HEK293 (cell line): ENCODE measurements around the gene TRMT10A.

ENCODE experiments used
- CTCF ChIA-PET: fragments of 350-600 bp; formaldehyde crosslinking; extraction: SDS; loops from one replicate; lab custom pipeline; 2021; ENCODE audit warnings: antibody characterized with exemption; lab: Yijun Ruan, JAX
- POLR2A ChIA-PET: fragments of 300-600 bp; formaldehyde crosslinking; extraction: SDS; loops from one replicate; lab custom pipeline; 2020; ENCODE audit warnings: antibody characterized with exemption, inconsistent platforms; lab: Yijun Ruan, JAX
- H3K27ac ChIP-seq: fragments of 200-500 bp; sonication (Bioruptor generic); 2 replicates; pipeline ENCODE4 v1.5.1; 2014; ENCODE audit warnings: low read depth, low read length, control low read depth, inconsistent platforms; ENCODE audit errors: extremely low read depth
- H3K36me3 ChIP-seq, 2 experiments: fragments of 200-500 bp in 1 of 2; sonication (Bioruptor generic) in 1 of 2; 1 replicate in 1 of 2; 2 replicates in 1 of 2; pipeline ENCODE4 v1.5.1; 2014 to 2017; ENCODE audit warnings: inconsistent platforms in 2 of 2, low read length in 2 of 2; ENCODE audit not compliant: control insufficient read depth in 2 of 2, insufficient read depth in 1 of 2
- H3K4me1 ChIP-seq: fragments of 200-500 bp; sonication (Bioruptor generic); 2 replicates; pipeline ENCODE4 v1.5.1; 2014; ENCODE audit warnings: mild to moderate bottlenecking, low read length, inconsistent platforms; ENCODE audit not compliant: control insufficient read depth, insufficient read depth
- H3K4me3 ChIP-seq: 2 replicates; pipeline ENCODE4 v1.5.1; 2011; ENCODE audit warnings: low read depth, mild to moderate bottlenecking, control low read depth, low read length, moderate library complexity
- H3K9me3 ChIP-seq: fragments of 200-500 bp; sonication (Bioruptor generic); 2 replicates; pipeline ENCODE4 v1.5.1; 2014; ENCODE audit warnings: low read depth, low read length, inconsistent platforms; ENCODE audit not compliant: control insufficient read depth, insufficient read depth
- GLIS1 ChIP-seq: fragments of 450-650 bp; formaldehyde crosslinking; IDR thresholded peaks from 2 replicates; pipeline ENCODE4 v1.5.1; 2016; ENCODE audit warnings: missing biosample characterization, missing genetic modification characterization
- KLF1 ChIP-seq: fragments of 450-650 bp; formaldehyde crosslinking; IDR thresholded peaks from 2 replicates; pipeline ENCODE4 v1.5.1; 2016; ENCODE audit warnings: missing biosample characterization, missing genetic modification characterization
- KLF7 ChIP-seq: fragments of 450-650 bp; formaldehyde crosslinking; IDR thresholded peaks from 2 replicates; pipeline ENCODE4 v1.5.1; 2016; ENCODE audit warnings: missing biosample characterization, missing genetic modification characterization, borderline replicate concordance
- TRIM28 ChIP-seq: IDR thresholded peaks from 2 replicates; pipeline ENCODE4 v1.6.1; 2011; ENCODE audit warnings: low read length, control low read depth, borderline replicate concordance
- YY1 ChIP-seq: fragments of 450-650 bp; formaldehyde crosslinking; IDR thresholded peaks from 2 replicates; pipeline ENCODE4 v1.5.1; 2018; ENCODE audit warnings: missing biosample characterization, missing genetic modification characterization
- ZFHX2 ChIP-seq: fragments of 450-650 bp; formaldehyde crosslinking; conservative IDR thresholded peaks from 2 replicates; pipeline ENCODE4 v1.5.1; 2016; ENCODE audit warnings: missing biosample characterization, missing genetic modification characterization
- ZFP41 ChIP-seq: fragments of 450-650 bp; formaldehyde crosslinking; IDR thresholded peaks from 2 replicates; pipeline ENCODE4 v1.5.1; 2016; ENCODE audit warnings: missing biosample characterization, missing genetic modification characterization, borderline replicate concordance
- ZNF10 ChIP-seq: fragments of 450-650 bp; formaldehyde crosslinking; IDR thresholded peaks from 2 replicates; pipeline ENCODE4 v1.5.1; 2017; ENCODE audit warnings: missing biosample characterization, missing genetic modification characterization
- ZNF174 ChIP-seq: fragments of 450-650 bp; formaldehyde crosslinking; IDR thresholded peaks from 2 replicates; pipeline ENCODE4 v1.5.0; 2017; ENCODE audit warnings: missing biosample characterization, mild to moderate bottlenecking, missing genetic modification characterization
- ZNF311 ChIP-seq: fragments of 450-650 bp; formaldehyde crosslinking; IDR thresholded peaks from 2 replicates; pipeline ENCODE4 v1.5.1; 2017; ENCODE audit warnings: missing biosample characterization, missing genetic modification characterization, borderline replicate concordance
- ZNF366 ChIP-seq: fragments of 450-650 bp; formaldehyde crosslinking; conservative IDR thresholded peaks from 2 replicates; pipeline ENCODE4 v1.5.1; 2016; ENCODE audit warnings: missing biosample characterization, missing genetic modification characterization
- ZNF510 ChIP-seq: fragments of 450-650 bp; formaldehyde crosslinking; IDR thresholded peaks from 2 replicates; pipeline ENCODE4 v1.5.1; 2018; ENCODE audit warnings: mild to moderate bottlenecking, missing genetic modification characterization, missing biosample characterization; ENCODE audit not compliant: insufficient replicate concordance
- ZNF529 ChIP-seq: fragments of 450-650 bp; formaldehyde crosslinking; IDR thresholded peaks from 2 replicates; pipeline ENCODE4 v1.5.1; 2017; ENCODE audit warnings: missing genetic modification characterization, missing biosample characterization; ENCODE audit not compliant: insufficient replicate concordance
- ZNF596 ChIP-seq: fragments of 450-650 bp; IDR thresholded peaks from 2 replicates; pipeline ENCODE4 v1.5.0; 2018; ENCODE audit warnings: missing biosample characterization, mild to moderate bottlenecking, missing genetic modification characterization, moderate library complexity
- ZSCAN4 ChIP-seq: fragments of 450-650 bp; formaldehyde crosslinking; IDR thresholded peaks from 2 replicates; pipeline ENCODE4 v1.5.1; 2017; ENCODE audit warnings: missing biosample characterization, missing genetic modification characterization
- TF ChIP-seq, protein P1 (sequence below): fragments of 450-650 bp; formaldehyde crosslinking; IDR thresholded peaks from 2 replicates; pipeline ENCODE4 v1.5.1; 2016; ENCODE audit warnings: missing biosample characterization, missing genetic modification characterization, low read depth
- TF ChIP-seq, protein P2 (sequence below): fragments of 450-650 bp; formaldehyde crosslinking; IDR thresholded peaks from 2 replicates; pipeline ENCODE4 v1.5.1; 2017; ENCODE audit warnings: missing biosample characterization, mild to moderate bottlenecking, missing genetic modification characterization, moderate library complexity
- TF ChIP-seq, protein P3 (sequence below): fragments of 450-650 bp; formaldehyde crosslinking; IDR thresholded peaks from 2 replicates; pipeline ENCODE4 v1.5.1; 2016; ENCODE audit warnings: missing biosample characterization, missing genetic modification characterization
- TF ChIP-seq, protein P4 (sequence below): fragments of 450-650 bp; formaldehyde crosslinking; IDR thresholded peaks from 2 replicates; pipeline ENCODE4 v1.5.1; 2016; ENCODE audit warnings: missing biosample characterization, missing genetic modification characterization, borderline replicate concordance
- TF ChIP-seq, protein P5 (sequence below): fragments of 450-650 bp; formaldehyde crosslinking; IDR thresholded peaks from 2 replicates; pipeline ENCODE4 v1.5.1; 2016; ENCODE audit warnings: missing biosample characterization, missing genetic modification characterization
- TF ChIP-seq, protein P6 (sequence below): fragments of 450-650 bp; formaldehyde crosslinking; IDR thresholded peaks from 2 replicates; pipeline ENCODE4 v1.5.1; 2016; ENCODE audit warnings: missing biosample characterization, missing genetic modification characterization

The TRMT10A gene

DNA sequence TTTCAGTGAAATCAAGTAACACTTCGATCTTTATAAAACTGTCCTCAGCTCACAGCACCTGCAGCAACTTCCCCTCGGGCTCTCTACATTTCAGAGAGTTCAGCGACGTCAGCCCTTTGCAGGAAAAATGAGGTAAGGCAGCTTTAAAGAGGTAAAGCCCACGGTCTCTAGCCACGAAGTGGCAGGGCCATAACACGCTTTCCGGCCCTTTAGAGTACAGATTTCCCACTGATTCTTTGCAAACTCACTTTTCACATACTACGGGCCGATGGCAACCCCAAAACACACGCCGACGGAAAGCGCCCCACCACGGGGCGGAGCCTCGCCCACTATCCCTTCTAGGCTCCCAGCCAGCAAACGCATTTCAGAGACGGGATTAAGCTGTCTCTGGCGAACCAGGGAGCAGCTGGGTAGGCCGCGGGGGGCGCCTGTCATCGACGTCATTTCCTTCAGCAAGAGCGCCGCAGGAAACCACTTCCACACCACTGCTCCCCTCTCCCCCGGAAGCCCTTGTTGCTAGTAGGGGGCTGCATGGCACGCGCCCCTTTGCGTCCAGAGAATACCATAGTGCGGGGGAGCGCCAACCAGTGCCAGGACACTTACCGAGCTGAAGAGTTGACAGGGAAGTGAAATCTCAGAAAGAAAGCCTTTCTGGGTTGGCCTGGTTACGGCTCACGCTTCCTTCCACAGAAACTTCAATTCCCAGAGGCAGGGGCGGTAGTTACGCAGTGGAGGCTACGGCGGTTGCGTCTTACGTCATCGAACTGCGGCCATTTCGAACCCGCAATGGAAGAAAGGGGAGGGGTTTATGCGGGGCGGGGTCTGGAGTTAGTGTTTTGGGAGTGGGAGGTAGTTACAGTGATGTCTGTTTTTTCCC, at the start of gene TRMT10A (continued):
- TF ChIP-seq ZFP41 (tag by site-specific recombination) (no peak), TRIM28 (peak; percentile 62; the same call in 1 of the 2 replicates), KLF1 (peak; percentile 25; the same call in 1 of the 2 replicates), YY1 (tag by site-specific recombination) (peak; percentile 17; the same call in 1 of the 2 replicates), ZNF510 (tag by site-specific recombination) (no peak)
- TF ChIP-seq, protein P1, sequence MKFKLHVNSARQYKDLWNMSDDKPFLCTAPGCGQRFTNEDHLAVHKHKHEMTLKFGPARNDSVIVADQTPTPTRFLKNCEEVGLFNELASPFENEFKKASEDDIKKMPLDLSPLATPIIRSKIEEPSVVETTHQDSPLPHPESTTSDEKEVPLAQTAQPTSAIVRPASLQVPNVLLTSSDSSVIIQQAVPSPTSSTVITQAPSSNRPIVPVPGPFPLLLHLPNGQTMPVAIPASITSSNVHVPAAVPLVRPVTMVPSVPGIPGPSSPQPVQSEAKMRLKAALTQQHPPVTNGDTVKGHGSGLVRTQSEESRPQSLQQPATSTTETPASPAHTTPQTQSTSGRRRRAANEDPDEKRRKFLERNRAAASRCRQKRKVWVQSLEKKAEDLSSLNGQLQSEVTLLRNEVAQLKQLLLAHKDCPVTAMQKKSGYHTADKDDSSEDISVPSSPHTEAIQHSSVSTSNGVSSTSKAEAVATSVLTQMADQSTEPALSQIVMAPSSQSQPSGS (tag by site-specific recombination): peak; percentile 96
- TF ChIP-seq, protein P2, sequence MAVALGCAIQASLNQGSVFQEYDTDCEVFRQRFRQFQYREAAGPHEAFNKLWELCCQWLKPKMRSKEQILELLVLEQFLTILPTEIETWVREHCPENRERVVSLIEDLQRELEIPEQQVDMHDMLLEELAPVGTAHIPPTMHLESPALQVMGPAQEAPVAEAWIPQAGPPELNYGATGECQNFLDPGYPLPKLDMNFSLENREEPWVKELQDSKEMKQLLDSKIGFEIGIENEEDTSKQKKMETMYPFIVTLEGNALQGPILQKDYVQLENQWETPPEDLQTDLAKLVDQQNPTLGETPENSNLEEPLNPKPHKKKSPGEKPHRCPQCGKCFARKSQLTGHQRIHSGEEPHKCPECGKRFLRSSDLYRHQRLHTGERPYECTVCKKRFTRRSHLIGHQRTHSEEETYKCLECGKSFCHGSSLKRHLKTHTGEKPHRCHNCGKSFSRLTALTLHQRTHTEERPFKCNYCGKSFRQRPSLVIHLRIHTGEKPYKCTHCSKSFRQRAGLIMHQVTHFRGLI (tag by site-specific recombination): peak; percentile 67
- TF ChIP-seq, protein P3, sequence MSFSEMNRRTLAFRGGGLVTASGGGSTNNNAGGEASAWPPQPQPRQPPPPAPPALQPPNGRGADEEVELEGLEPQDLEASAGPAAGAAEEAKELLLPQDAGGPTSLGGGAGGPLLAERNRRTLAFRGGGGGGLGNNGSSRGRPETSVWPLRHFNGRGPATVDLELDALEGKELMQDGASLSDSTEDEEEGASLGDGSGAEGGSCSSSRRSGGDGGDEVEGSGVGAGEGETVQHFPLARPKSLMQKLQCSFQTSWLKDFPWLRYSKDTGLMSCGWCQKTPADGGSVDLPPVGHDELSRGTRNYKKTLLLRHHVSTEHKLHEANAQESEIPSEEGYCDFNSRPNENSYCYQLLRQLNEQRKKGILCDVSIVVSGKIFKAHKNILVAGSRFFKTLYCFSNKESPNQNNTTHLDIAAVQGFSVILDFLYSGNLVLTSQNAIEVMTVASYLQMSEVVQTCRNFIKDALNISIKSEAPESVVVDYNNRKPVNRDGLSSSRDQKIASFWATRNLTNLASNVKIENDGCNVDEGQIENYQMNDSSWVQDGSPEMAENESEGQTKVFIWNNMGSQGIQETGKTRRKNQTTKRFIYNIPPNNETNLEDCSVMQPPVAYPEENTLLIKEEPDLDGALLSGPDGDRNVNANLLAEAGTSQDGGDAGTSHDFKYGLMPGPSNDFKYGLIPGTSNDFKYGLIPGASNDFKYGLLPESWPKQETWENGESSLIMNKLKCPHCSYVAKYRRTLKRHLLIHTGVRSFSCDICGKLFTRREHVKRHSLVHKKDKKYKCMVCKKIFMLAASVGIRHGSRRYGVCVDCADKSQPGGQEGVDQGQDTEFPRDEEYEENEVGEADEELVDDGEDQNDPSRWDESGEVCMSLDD (tag by site-specific recombination): peak; percentile 87
- TF ChIP-seq, protein P4, sequence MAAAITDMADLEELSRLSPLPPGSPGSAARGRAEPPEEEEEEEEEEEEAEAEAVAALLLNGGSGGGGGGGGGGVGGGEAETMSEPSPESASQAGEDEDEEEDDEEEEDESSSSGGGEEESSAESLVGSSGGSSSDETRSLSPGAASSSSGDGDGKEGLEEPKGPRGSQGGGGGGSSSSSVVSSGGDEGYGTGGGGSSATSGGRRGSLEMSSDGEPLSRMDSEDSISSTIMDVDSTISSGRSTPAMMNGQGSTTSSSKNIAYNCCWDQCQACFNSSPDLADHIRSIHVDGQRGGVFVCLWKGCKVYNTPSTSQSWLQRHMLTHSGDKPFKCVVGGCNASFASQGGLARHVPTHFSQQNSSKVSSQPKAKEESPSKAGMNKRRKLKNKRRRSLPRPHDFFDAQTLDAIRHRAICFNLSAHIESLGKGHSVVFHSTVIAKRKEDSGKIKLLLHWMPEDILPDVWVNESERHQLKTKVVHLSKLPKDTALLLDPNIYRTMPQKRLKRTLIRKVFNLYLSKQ (tag by site-specific recombination): no peak

GRCh38 chr4:99612704-99613103, 48.9 kb upstream of the TRMT10A start:
- POLR2A ChIA-PET: no interaction called here
- no peaks in the 10 kb centered on the region for H3K4me1 ChIP-seq
- TF ChIP-seq KLF7: no peak
- TF ChIP-seq ZNF596 (tag by site-specific recombination): no peak
- TF ChIP-seq ZNF311 (tag by site-specific recombination): no peak
- no peak for TF ChIP-seq ZSCAN4 (tag by site-specific recombination)
- TF ChIP-seq, protein P5, sequence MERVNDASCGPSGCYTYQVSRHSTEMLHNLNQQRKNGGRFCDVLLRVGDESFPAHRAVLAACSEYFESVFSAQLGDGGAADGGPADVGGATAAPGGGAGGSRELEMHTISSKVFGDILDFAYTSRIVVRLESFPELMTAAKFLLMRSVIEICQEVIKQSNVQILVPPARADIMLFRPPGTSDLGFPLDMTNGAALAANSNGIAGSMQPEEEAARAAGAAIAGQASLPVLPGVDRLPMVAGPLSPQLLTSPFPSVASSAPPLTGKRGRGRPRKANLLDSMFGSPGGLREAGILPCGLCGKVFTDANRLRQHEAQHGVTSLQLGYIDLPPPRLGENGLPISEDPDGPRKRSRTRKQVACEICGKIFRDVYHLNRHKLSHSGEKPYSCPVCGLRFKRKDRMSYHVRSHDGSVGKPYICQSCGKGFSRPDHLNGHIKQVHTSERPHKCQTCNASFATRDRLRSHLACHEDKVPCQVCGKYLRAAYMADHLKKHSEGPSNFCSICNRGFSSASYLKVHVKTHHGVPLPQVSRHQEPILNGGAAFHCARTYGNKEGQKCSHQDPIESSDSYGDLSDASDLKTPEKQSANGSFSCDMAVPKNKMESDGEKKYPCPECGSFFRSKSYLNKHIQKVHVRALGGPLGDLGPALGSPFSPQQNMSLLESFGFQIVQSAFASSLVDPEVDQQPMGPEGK (tag by site-specific recombination): no peak
- no peak for TF ChIP-seq ZNF529
- TF ChIP-seq, protein P6, sequence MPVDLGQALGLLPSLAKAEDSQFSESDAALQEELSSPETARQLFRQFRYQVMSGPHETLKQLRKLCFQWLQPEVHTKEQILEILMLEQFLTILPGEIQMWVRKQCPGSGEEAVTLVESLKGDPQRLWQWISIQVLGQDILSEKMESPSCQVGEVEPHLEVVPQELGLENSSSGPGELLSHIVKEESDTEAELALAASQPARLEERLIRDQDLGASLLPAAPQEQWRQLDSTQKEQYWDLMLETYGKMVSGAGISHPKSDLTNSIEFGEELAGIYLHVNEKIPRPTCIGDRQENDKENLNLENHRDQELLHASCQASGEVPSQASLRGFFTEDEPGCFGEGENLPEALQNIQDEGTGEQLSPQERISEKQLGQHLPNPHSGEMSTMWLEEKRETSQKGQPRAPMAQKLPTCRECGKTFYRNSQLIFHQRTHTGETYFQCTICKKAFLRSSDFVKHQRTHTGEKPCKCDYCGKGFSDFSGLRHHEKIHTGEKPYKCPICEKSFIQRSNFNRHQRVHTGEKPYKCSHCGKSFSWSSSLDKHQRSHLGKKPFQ (tag by site-specific recombination): no peak
- no peak for TF ChIP-seq ZFHX2
- no peak for TF ChIP-seq ZNF366 (tag by site-specific recombination)
- TF ChIP-seq GLIS1 (tag by site-specific recombination): no peak
- no peak for TF ChIP-seq ZNF174 (tag by site-specific recombination)
- no peak for TF ChIP-seq ZNF10

More at GRCh38 chr4:99612704-99613103, 48.9 kb upstream of the TRMT10A start:
- no peak overlapping the region for H3K27ac ChIP-seq
- no peaks in the 10 kb centered on the region for H3K36me3 ChIP-seq
- no peaks in the 10 kb centered on the region for H3K9me3 ChIP-seq
- H3K4me3 ChIP-seq: no peak overlapping the region
- CTCF ChIA-PET: interaction anchor here (0.6 to 0.8 kb wide), 2 partner anchors 12 to 28 kb away, joined by 3 to 4 read pairs; no protein-coding TSS in a partner anchor
